ENCODE measurements around the gene TIMP4. TPM values are rescaled to one million over a fixed set of nuclear protein-coding genes. Genes with fewer than 3 reads are reported as not detected.

TIMP4 gene
- total RNA-seq, 4 donors from 2014 or later = 2.4 to 10.6 (median 4.3) TPM

DNA sequence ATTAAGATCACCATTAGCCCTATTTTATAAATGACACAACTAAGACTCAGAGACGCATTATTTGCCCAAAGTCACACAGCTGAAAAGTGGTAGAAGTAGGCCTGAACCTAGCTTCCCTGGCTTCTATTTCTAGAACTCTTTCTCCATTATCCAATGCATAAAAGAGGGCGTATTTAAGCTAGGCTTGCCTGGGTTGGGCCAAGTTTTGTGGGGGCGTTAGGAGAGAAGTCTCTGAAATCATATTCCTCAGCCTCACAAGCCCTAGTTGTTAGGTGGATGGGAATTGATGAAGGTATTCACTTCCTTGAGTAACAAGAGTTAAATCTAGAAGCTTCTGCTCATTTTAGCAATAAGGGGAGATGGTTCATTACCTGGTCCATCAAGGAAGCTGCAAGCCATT is 22.3 kb downstream of the TIMP4 start:
- Histone ChIP-seq H3K27ac (no peak overlapping the region), H3K9me3 (no peaks in the 10 kb centered on the region), H3K4me1 (peaks cover 0 to 4% of the 10 kb centered on the region in 2 donors), H3K36me3 (no peaks in the 10 kb centered on the region), H3K4me3 (no peak overlapping the region), H3K27me3 (no peaks in the 10 kb centered on the region)
- TF ChIP-seq CTCF (IDR thresholded peaks at IDR 0.05) = no peak
- TF ChIP-seq POLR2A (IDR thresholded peaks at IDR 0.05) = no peak
- no peak for DNase-seq
- intact Hi-C loops (cut with DNase I; ENCODE audit: low total_unique reads) = loop anchor here (5.0 kb wide), 2 partner anchors 41 to 341 kb away; no protein-coding TSS in a partner anchor

DNA sequence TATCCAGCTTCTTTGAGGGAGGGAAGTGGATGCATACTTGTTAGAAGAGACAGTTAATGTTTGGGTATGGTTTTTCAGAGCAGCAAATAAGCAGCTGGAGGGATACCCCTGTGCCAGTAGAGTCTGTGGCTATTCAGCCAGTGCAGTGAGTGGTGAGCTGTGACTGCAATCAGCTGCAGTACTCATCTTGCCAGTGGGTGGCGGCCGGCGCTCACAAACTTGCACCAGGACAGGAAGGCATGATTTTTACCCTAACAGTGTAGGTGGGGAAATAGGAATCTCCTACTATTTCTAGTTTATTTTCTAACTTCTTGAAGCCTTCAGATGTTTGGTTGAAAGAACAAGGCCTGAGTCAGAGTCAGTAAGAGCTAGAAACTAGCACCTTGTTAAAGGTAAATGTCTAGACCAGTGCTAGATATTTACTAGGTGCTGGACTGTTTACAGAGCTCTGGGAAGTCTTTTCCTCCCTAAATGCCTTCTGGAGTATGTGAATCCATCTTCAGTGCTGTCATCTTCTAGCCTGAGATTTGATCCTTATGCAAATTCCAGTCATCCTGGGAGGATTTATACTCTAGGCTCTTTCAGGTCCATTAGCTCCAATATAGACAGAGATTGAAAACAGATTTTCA is 23.6 kb downstream of the TIMP4 start:
- H3K27ac ChIP-seq = peak overlapping the region in 1 of 2 donors; percentile 10
- peak; percentile 66 to 73 for DNase-seq
- H3K4me3 ChIP-seq = no peak overlapping the region
- no peaks in the 10 kb centered on the region for H3K36me3 ChIP-seq
- no peaks in the 10 kb centered on the region for H3K9me3 ChIP-seq
- TF ChIP-seq CTCF (IDR thresholded peaks at IDR 0.05) (peak; percentile 83 to 87 (median 85)), POLR2A (IDR thresholded peaks at IDR 0.05) (no peak)
- H3K4me1 ChIP-seq = peaks cover 0 to 4% of the 10 kb centered on the region in 2 donors
- intact Hi-C loops (cut with DNase I; ENCODE audit: low total_unique reads) = loop anchor here (5.0 kb wide), 2 partner anchors 42 to 342 kb away; no protein-coding TSS in a partner anchor
- no peaks in the 10 kb centered on the region for H3K27me3 ChIP-seq

DNA sequence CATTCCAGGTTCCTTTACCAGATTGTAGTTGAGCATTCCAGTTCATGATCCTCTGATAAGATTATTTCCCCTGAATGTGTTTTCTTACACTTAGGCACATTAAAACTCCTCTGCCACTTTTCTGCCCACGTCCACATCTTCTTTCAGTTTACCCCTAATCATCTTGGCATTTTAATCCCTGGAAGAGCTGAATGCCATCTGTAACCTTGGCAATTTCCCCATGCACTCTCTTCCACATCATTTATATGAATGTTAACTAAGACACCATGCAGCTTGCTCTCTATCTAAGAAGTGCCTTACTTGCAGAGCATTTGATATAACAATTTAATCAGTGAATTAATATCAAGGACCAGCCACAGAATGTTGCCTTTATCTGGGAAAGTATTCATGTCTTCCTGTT is 25.8 kb downstream of the TIMP4 start:
- H3K4me1 ChIP-seq = no peaks in the 10 kb centered on the region
- no peak for DNase-seq
- no peaks in the 10 kb centered on the region for H3K27me3 ChIP-seq
- TF ChIP-seq POLR2A (IDR thresholded peaks at IDR 0.05) = no peak
- TF ChIP-seq CTCF (IDR thresholded peaks at IDR 0.05) = no peak
- no peak overlapping the region for H3K4me3 ChIP-seq
- no peaks in the 10 kb centered on the region for H3K9me3 ChIP-seq
- H3K27ac ChIP-seq = no peak overlapping the region
- H3K36me3 ChIP-seq = no peaks in the 10 kb centered on the region
- intact Hi-C loops (cut with DNase I; ENCODE audit: low total_unique reads) = no loop called here

DNA sequence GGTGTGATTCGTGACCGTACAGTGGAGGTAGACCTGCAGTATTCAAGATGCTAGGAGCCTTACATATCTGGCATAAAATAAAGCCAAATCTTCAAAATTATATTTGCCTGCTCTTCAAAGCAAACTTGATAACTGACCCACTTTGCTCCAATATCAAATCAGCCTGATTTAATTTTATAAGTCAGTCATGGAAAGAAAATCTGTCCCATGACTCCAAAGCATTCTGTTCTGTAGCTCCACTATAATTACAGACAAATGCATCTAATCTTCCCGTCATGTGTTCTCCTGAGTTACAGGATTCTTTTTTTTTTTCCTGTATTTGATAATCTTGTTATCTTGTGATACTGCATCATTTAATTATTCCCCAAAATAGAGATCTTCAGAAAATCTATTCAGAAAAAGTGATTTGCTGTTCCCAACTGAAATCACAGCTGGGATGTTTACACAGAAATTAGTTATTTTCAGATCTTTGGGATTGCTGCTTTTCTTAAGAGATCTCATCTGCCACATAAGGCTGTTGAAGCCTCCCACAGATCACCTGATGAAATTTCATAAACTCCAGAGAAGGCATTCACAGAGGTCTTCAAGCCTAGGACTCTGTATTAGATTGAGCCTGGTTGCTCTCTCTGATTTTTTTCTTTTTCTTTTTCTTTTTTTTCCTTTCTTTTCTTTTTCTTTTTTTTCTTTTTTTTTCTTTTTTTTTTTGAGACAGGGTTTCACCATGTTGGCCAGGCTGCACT is 27.2 kb downstream of the TIMP4 start:
- DNase-seq = no peak
- intact Hi-C loops (cut with DNase I; ENCODE audit: low total_unique reads) = no loop called here
- TF ChIP-seq POLR2A (IDR thresholded peaks at IDR 0.05) = no peak
- TF ChIP-seq CTCF (IDR thresholded peaks at IDR 0.05) = no peak

GRCh38 chr3:12127391-12127790 is 31.3 kb downstream of the TIMP4 start:
- DNase-seq = no peak
- intact Hi-C loops (cut with DNase I; ENCODE audit: low total_unique reads) = no loop called here
- no peak overlapping the region for H3K27ac ChIP-seq
- no peaks in the 10 kb centered on the region for H3K9me3 ChIP-seq
- no peak overlapping the region for H3K4me3 ChIP-seq
- TF ChIP-seq POLR2A (IDR thresholded peaks at IDR 0.05) = no peak
- no peak for TF ChIP-seq CTCF (IDR thresholded peaks at IDR 0.05)
- no peaks in the 10 kb centered on the region for H3K27me3 ChIP-seq
- H3K36me3 ChIP-seq = no peaks in the 10 kb centered on the region
- H3K4me1 ChIP-seq = no peaks in the 10 kb centered on the region

More for the DNA sequence above, 27.2 kb downstream of the TIMP4 start:
- Histone ChIP-seq H3K4me1 (no peaks in the 10 kb centered on the region), H3K27ac (no peak overlapping the region), H3K4me3 (no peak overlapping the region), H3K9me3 (no peaks in the 10 kb centered on the region), H3K36me3 (no peaks in the 10 kb centered on the region), H3K27me3 (no peaks in the 10 kb centered on the region)

All from uterus (tissue), 4 donors.